Measurements from ENCODE around the gene ZNF780A. TPM values are rescaled to one million over a fixed set of nuclear protein-coding genes. Genes with fewer than 3 reads are reported as not detected.

Gene ZNF780A
- total and polyA plus RNA-seq, 2 of the 13 experiments (the other 11 are each of a cell fraction or from before 2014, with no cell fraction given): 13.5 to 22.7 TPM

- TF ChIP-seq ETS1 (CRISPR knock-in tag; IDR thresholded peaks at IDR 0.05) (no peak), ATF3 (CRISPR knock-in tag; IDR thresholded peaks at IDR 0.05) (no peak), TBX3 (IDR thresholded peaks at IDR 0.05; ENCODE audit: borderline replicate concordance) (no peak), RBM39 (IDR thresholded peaks at IDR 0.05; ENCODE audit: low read depth, low read length, poor library complexity, severe bottlenecking) (peak; percentile 43), SMAD9 (CRISPR knock-in tag; IDR thresholded peaks at IDR 0.05) (peak; percentile 82; the same call in 1 of the 2 replicates), MTF1 (CRISPR knock-in tag; IDR thresholded peaks at IDR 0.05) (no peak), ARNTL (CRISPR knock-in tag; IDR thresholded peaks at IDR 0.05) (no peak), GATA4 (IDR thresholded peaks at IDR 0.05; ENCODE audit: borderline replicate concordance, low read depth) (0 out of 2 replicates have a peak, but pooled peaks have one; percentile 22), ZNF441 (CRISPR knock-in tag; IDR thresholded peaks at IDR 0.05; ENCODE audit: borderline replicate concordance) (no peak; the same call in 1 of the 2 replicates), RCOR2 (CRISPR knock-in tag; IDR thresholded peaks at IDR 0.05) (no peak), ZNF414 (CRISPR knock-in tag; IDR thresholded peaks at IDR 0.05) (0 out of 2 replicates have a peak, but pooled peaks have one; percentile 53), POLR2A (IDR thresholded peaks at IDR 0.05; ENCODE audit: insufficient read depth in 1 of 2, low read depth in 2 of 2, low read length in 2 of 2) (peak; percentile 41 to 80), KLF9 (CRISPR knock-in tag; IDR thresholded peaks at IDR 0.05; ENCODE audit: low read depth) (no peak), ZNF552 (CRISPR knock-in tag; IDR thresholded peaks at IDR 0.05; ENCODE audit: borderline replicate concordance) (no peak), MAFK (conservative IDR thresholded peaks at IDR 0.05 in 1 of 2, IDR thresholded peaks at IDR 0.05 in 1 of 2; ENCODE audit: low read length in 2 of 2) (no peak), FOXA3 (CRISPR knock-in tag; IDR thresholded peaks at IDR 0.05) (peak; percentile 34; the same call in 1 of the 2 replicates), MBNL3 (CRISPR knock-in tag; conservative IDR thresholded peaks at IDR 0.05) (no peak), ZNF747 (CRISPR knock-in tag; IDR thresholded peaks at IDR 0.05; ENCODE audit: borderline replicate concordance) (no peak), FOXO4 (CRISPR knock-in tag; conservative IDR thresholded peaks at IDR 0.05) (no peak), SAFB2 (CRISPR knock-in tag; IDR thresholded peaks at IDR 0.05; ENCODE audit: borderline replicate concordance, low read depth) (peak; percentile 58; the same call in 1 of the 2 replicates), CCAR2 (optimal IDR thresholded peaks at IDR 0.05; ENCODE audit: low read depth, low read length) (no peak), MED13 (CRISPR knock-in tag; IDR thresholded peaks at IDR 0.05) (0 out of 2 replicates have a peak, but pooled peaks have one; percentile 26), SSRP1 (CRISPR knock-in tag; IDR thresholded peaks at IDR 0.05) (no peak), BRCA1 (CRISPR knock-in tag; IDR thresholded peaks at IDR 0.05) (no peak), ZNF24 (IDR thresholded peaks at IDR 0.05) (no peak), EP300 (IDR thresholded peaks at IDR 0.05; ENCODE audit: low read depth in 2 of 2, low read length in 2 of 2) (peak in 1 of 2 experiments; percentile 15; a peak in 1 of 4 replicates), EP300 (CRISPR knock-in tag; IDR thresholded peaks at IDR 0.05; ENCODE audit: borderline replicate concordance) (no peak; the same call in 1 of the 2 replicates), ZNF564 (CRISPR knock-in tag; IDR thresholded peaks at IDR 0.05) (0 out of 2 replicates have a peak, but pooled peaks have one; percentile 22), ZNF484 (CRISPR knock-in tag; IDR thresholded peaks at IDR 0.05; ENCODE audit: borderline replicate concordance, low read depth) (no peak; the same call in 1 of the 2 replicates)
Observed at GRCh38 chr19:40055832-40056504, 34.8 kb downstream of the ZNF780A start, which contains the start of gene ZNF780B (continued).
